ENCODE measurements around the gene ARHGEF35. TPM values are rescaled to one million over a fixed set of nuclear protein-coding genes. Genes with fewer than 3 reads are reported as not detected.
A peak's percentile ranks its signal among the peaks of the same experiment; 100 is the strongest.
"Not testable (repeated sequence)": the region's sequence is repeated elsewhere in the genome, so short reads cannot be mapped to it uniquely, and the experiment has no call there.

ARHGEF35 gene
- total and polyA plus RNA-seq, 12 donors = 0.44 to 2.9 (median 1.3) TPM

DNA sequence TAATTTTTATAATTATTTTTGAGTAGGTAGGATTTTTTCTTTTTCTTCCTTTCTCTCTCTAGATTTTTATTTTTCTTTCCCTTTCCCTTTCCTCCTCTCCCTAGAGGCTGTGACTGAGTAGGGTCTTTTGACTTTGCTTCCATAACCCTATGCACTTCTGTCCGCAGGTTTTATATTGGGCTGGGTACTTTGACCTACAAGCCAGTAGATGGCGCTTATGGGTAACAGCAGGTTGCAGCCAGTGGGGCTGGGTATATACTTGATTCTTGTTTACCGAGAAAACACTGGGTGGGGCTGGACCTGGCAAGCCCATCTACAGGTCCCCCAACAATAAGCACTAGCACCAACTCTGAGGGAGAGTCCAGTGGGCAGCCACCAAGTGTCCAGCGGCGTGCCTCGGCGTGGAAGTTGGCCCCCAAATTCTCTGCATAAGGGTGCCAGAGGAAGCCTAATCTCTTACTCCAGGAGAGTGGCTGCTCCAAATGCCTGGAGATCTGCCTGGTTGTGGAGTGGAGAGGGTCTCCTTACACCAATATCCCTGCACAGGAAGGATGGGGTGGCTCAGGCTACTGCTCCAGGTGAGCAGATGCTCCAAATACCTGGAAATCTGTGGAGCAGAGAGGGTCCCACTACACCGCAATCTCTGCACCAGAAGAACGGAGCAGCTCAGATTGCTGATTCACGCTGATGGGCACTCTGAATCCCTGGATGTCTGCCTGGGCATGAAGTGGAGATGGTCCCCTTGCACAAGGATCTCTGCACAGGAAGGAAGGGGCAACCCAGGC is 17.1 kb downstream of the ARHGEF35 start:
- H3K36me3 ChIP-seq (replicated peaks in 1 of 2); intact Hi-C loops (cut with DNase I); H3K9me3 ChIP-seq (replicated peaks in 1 of 3); H3K27me3 ChIP-seq; H3K4me3 ChIP-seq; H3K27ac ChIP-seq; H3K4me1 ChIP-seq (replicated peaks in 1 of 2): not testable (repeated sequence)
- DNase-seq = peak in 3 of 7 donors; percentile 17 to 57 (median 24)
- TF ChIP-seq, protein P1, sequence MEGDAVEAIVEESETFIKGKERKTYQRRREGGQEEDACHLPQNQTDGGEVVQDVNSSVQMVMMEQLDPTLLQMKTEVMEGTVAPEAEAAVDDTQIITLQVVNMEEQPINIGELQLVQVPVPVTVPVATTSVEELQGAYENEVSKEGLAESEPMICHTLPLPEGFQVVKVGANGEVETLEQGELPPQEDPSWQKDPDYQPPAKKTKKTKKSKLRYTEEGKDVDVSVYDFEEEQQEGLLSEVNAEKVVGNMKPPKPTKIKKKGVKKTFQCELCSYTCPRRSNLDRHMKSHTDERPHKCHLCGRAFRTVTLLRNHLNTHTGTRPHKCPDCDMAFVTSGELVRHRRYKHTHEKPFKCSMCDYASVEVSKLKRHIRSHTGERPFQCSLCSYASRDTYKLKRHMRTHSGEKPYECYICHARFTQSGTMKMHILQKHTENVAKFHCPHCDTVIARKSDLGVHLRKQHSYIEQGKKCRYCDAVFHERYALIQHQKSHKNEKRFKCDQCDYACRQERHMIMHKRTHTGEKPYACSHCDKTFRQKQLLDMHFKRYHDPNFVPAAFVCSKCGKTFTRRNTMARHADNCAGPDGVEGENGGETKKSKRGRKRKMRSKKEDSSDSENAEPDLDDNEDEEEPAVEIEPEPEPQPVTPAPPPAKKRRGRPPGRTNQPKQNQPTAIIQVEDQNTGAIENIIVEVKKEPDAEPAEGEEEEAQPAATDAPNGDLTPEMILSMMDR (IDR thresholded peaks at IDR 0.05) = peak; percentile 15 to 65 (median 50)
- 0 to 41% (median 25%) methylated on average over 2 to 10 of the region's 10 CpGs for WGBS, 4 donors

DNA sequence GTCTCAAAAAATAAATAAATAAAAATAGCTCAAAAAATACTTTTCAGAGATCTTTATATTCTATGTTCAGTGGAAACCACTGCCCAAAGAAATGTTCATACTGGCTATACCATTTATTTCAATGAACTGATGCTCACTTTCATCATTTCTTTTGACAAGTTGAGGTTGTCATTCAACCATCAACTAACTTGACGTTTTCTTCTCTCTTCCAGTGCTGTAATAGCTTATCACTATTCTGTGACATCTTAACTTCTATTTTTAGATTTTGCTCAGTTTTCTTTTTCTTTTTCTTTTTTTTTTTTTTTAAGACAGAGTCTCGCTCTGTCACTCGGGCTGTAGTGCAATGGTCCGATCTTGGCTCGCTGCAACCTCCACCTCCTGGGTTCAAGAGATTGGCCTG is 21.0 kb downstream of the ARHGEF35 start:
- Histone ChIP-seq H3K4me1 (replicated peaks in 1 of 2) (no peaks in the 10 kb centered on the region), H3K27ac (no peak overlapping the region), H3K36me3 (replicated peaks in 1 of 2) (no peaks in the 10 kb centered on the region), H3K4me3 (no peak overlapping the region), H3K27me3 (no peaks in the 10 kb centered on the region), H3K9me3 (replicated peaks in 1 of 3) (no peaks in the 10 kb centered on the region)
- DNase-seq = no peak
- WGBS, 4 donors = 75 to 88% (median 78%) methylated on average over 5 of the region's 5 CpGs
- TF ChIP-seq, protein P1 (IDR thresholded peaks at IDR 0.05) = no peak
- no peak for TF ChIP-seq POLR2A (IDR thresholded peaks at IDR 0.05)
- intact Hi-C loops (cut with DNase I) = no loop called here

DNA sequence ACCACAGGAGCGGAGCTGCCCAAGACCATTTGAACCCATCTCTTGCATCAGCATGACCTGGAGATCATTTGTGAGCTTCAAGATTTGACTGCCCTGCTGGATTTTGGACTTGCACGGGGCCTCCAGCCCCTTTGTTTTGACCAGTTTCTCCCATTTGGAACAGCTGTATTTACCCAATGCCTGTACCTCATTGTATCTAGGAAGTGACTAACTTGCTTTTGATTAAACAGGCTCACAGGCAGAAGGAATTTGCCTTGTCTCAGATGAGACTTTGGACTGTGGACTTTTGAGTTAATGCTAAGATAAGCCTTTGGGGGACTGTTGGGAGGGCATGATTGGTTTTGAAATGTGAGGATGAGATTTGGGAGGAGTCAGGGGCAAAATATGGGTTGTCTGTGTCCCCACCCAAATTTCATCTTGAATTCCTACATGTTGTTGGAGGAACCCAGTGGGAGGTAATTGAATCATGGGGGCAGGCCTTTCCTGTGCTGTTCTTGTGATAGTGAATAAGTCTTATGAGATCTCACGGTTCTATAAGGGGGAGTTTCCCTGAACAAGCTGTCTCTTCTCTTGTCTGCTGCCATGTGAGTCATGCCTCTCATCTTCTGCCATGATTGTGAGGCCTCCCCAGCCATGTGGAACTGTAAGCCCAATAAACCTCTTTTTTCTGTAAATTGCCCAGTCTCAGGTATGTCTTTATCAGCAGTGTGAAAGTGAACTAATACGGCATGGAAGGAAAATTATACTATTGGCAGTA is 23.9 kb downstream of the ARHGEF35 start:
- H3K4me3 ChIP-seq; H3K27me3 ChIP-seq; H3K9me3 ChIP-seq (replicated peaks in 1 of 3); H3K36me3 ChIP-seq (replicated peaks in 1 of 2); DNase-seq; H3K4me1 ChIP-seq (replicated peaks in 1 of 2); H3K27ac ChIP-seq; intact Hi-C loops (cut with DNase I): not testable (repeated sequence)
- WGBS, 4 donors = 72 to 82% (median 77%) methylated on average over 4 of the region's 4 CpGs

DNA sequence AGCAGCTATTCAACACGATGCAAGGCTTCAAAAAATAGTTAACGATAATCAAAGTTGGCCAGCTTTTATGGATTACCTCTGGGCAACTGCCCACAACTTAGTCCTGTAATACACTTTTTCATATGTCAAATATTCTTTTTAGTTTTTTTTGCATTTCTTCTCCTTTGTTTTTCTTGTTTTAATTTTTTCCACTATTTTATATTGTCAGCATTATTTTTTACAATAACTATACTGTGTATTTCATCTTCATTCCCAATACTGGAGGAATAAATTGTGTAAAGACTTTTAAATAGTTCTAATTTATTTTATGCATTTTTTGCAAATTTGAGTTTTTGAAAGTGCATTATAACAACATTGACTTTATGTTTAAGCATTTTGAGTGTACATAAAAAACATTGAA is 30.8 kb downstream of the ARHGEF35 start:
- no peaks in the 10 kb centered on the region for H3K36me3 ChIP-seq (replicated peaks in 1 of 2)
- DNase-seq = no peak
- H3K9me3 ChIP-seq (replicated peaks in 1 of 3) = no peaks in the 10 kb centered on the region
- intact Hi-C loops (cut with DNase I) = no loop called here
- TF ChIP-seq POLR2A (IDR thresholded peaks at IDR 0.05) = no peak
- TF ChIP-seq, protein P1 (IDR thresholded peaks at IDR 0.05) = no peak
- H3K4me3 ChIP-seq = no peak overlapping the region
- WGBS, 4 donors = 44 to 63% (median 58%) methylated on average over 2 of the region's 2 CpGs
- no peaks in the 10 kb centered on the region for H3K4me1 ChIP-seq (replicated peaks in 1 of 2)
- no peak overlapping the region for H3K27ac ChIP-seq
- no peaks in the 10 kb centered on the region for H3K27me3 ChIP-seq

Data from adrenal gland (tissue), 12 donors.